ENCODE data around the gene B9D1.
A peak's percentile ranks its signal among the peaks of the same experiment; 100 is the strongest.

Gene B9D1

GRCh38 chr17:19377602-19378415 lies 15.3 kb upstream of the B9D1 start:
- ATAC-seq (replicated peaks; ENCODE audit: extremely low read depth, poor library complexity, severe bottlenecking): peak; percentile 94
- H3K4me3 Mint-ChIP-seq: peak overlapping the region; percentile 100
- H3K36me3 Mint-ChIP-seq (ENCODE audit: insufficient read depth): peaks cover 22% of the 10 kb centered on the region
- no peaks in the 10 kb centered on the region for H3K27me3 Mint-ChIP-seq
- H3K4me1 Mint-ChIP-seq: peaks cover 27% of the 10 kb centered on the region
- DNase-seq (ENCODE audit: low spot score in 2 of 2): peak; percentile 80 to 91
- H3K9me3 Mint-ChIP-seq: no peaks in the 10 kb centered on the region
- peak overlapping the region; percentile 97 for H3K27ac Mint-ChIP-seq (ENCODE audit: low read depth)

GRCh38 chr17:19376811-19377210 lies 14.3 kb upstream of the B9D1 start:
- Mint-ChIP-seq H3K27me3 (no peaks in the 10 kb centered on the region), H3K9me3 (no peaks in the 10 kb centered on the region), H3K36me3 (ENCODE audit: insufficient read depth) (peaks cover 22% of the 10 kb centered on the region), H3K27ac (ENCODE audit: low read depth) (peak overlapping the region; percentile 97), H3K4me1 (peaks cover 35% of the 10 kb centered on the region), H3K4me3 (peak overlapping the region; percentile 100)
- DNase-seq (ENCODE audit: low spot score in 2 of 2) (no peak), ATAC-seq (replicated peaks; ENCODE audit: extremely low read depth, poor library complexity, severe bottlenecking) (no peak)

GRCh38 chr17:19375732-19376131 lies 13.2 kb upstream of the B9D1 start:
- Mint-ChIP-seq H3K4me3 (peak overlapping the region; percentile 37), H3K4me1 (peaks cover 40% of the 10 kb centered on the region)

GRCh38 chr17:19374136-19374535 lies 11.6 kb upstream of the B9D1 start:
- Mint-ChIP-seq H3K27ac (ENCODE audit: low read depth) (no peak overlapping the region), H3K27me3 (no peaks in the 10 kb centered on the region), H3K4me3 (no peak overlapping the region), H3K9me3 (no peaks in the 10 kb centered on the region), H3K4me1 (peaks cover 52% of the 10 kb centered on the region), H3K36me3 (ENCODE audit: insufficient read depth) (peaks cover 13% of the 10 kb centered on the region)
- DNase-seq (ENCODE audit: low spot score in 2 of 2) (no peak), ATAC-seq (replicated peaks; ENCODE audit: extremely low read depth, poor library complexity, severe bottlenecking) (no peak)

More at GRCh38 chr17:19375732-19376131, 13.2 kb upstream of the B9D1 start:
- no peak for ATAC-seq (replicated peaks; ENCODE audit: extremely low read depth, poor library complexity, severe bottlenecking)
- no peaks in the 10 kb centered on the region for H3K27me3 Mint-ChIP-seq
- no peak overlapping the region for H3K27ac Mint-ChIP-seq (ENCODE audit: low read depth)
- no peak for DNase-seq (ENCODE audit: low spot score in 2 of 2)
- H3K9me3 Mint-ChIP-seq: no peaks in the 10 kb centered on the region
- peaks cover 16% of the 10 kb centered on the region for H3K36me3 Mint-ChIP-seq (ENCODE audit: insufficient read depth)

GRCh38 chr17:19372866-19373504 lies 10.5 kb upstream of the B9D1 start:
- DNase-seq (ENCODE audit: low spot score in 2 of 2): no peak
- Mint-ChIP-seq H3K27me3 (no peaks in the 10 kb centered on the region), H3K27ac (ENCODE audit: low read depth) (no peak overlapping the region)

DNA sequence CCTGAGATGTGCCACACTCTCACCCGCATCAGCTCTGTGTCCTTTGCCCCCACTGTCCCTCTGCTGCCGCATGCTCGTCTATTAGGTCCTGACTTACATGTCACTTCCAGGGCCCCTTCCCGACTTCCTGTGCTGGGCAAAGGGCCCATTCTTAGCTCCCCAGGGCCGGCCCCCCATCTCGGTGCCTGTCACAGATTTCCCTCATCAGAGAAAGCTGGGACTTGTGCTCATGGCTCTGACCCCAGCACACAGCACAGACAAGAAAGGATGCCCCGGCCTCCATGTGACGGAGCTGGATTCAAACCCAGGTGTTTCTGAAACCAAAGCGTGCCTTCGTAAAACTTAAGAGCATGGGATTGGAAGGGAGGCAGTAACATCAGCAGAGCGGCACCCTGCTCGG lies 9.9 kb upstream of the B9D1 start:
- DNase-seq (ENCODE audit: low spot score in 2 of 2) (no peak), ATAC-seq (replicated peaks; ENCODE audit: extremely low read depth, poor library complexity, severe bottlenecking) (no peak)
- peak overlapping the region; percentile 34 for H3K4me3 Mint-ChIP-seq
- H3K27me3 Mint-ChIP-seq: no peaks in the 10 kb centered on the region
- H3K4me1 Mint-ChIP-seq: peaks cover 57% of the 10 kb centered on the region
- no peak overlapping the region for H3K27ac Mint-ChIP-seq (ENCODE audit: low read depth)
- peaks cover 3% of the 10 kb centered on the region for H3K36me3 Mint-ChIP-seq (ENCODE audit: insufficient read depth)
- H3K9me3 Mint-ChIP-seq: no peaks in the 10 kb centered on the region

More at GRCh38 chr17:19372866-19373504, 10.5 kb upstream of the B9D1 start:
- Mint-ChIP-seq H3K4me3 (no peak overlapping the region), H3K9me3 (no peaks in the 10 kb centered on the region), H3K36me3 (ENCODE audit: insufficient read depth) (peaks cover 8% of the 10 kb centered on the region), H3K4me1 (peaks cover 60% of the 10 kb centered on the region)
- ATAC-seq (replicated peaks; ENCODE audit: extremely low read depth, poor library complexity, severe bottlenecking): no peak

DNA sequence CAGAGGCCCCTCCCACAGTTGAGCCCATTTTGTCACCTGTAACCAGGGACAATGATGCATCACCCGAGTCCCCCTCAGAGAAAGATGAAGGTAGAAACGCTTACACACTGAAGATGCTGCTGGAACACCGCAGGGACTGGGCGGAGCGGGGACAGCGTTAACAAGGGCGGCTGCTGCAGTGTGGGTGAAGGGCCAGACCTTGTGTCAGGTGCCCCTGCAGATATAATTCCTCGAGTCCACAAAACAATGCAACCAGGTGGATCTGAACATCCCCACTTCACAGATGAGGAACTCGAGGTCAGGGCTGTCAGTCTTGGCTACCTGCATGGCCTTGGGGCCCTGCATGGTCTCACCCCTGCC lies 9.5 kb upstream of the B9D1 start:
- H3K4me3 Mint-ChIP-seq: peak overlapping the region; percentile 34

GRCh38 chr17:19371259-19372010 lies 8.9 kb upstream of the B9D1 start:
- ATAC-seq (replicated peaks; ENCODE audit: extremely low read depth, poor library complexity, severe bottlenecking): no peak
- H3K9me3 Mint-ChIP-seq: no peaks in the 10 kb centered on the region
- peak overlapping the region; percentile 95 for H3K27ac Mint-ChIP-seq (ENCODE audit: low read depth)
- H3K4me3 Mint-ChIP-seq: peak overlapping the region; percentile 78
- no peaks in the 10 kb centered on the region for H3K36me3 Mint-ChIP-seq (ENCODE audit: insufficient read depth)
- peaks cover 48% of the 10 kb centered on the region for H3K4me1 Mint-ChIP-seq
- H3K27me3 Mint-ChIP-seq: no peaks in the 10 kb centered on the region
- DNase-seq (ENCODE audit: low spot score in 2 of 2): no peak

More for the DNA sequence above, 9.5 kb upstream of the B9D1 start:
- no peak for ATAC-seq (replicated peaks; ENCODE audit: extremely low read depth, poor library complexity, severe bottlenecking)
- Mint-ChIP-seq H3K4me1 (peaks cover 52% of the 10 kb centered on the region), H3K36me3 (ENCODE audit: insufficient read depth) (no peaks in the 10 kb centered on the region), H3K9me3 (no peaks in the 10 kb centered on the region), H3K27ac (ENCODE audit: low read depth) (no peak overlapping the region), H3K27me3 (no peaks in the 10 kb centered on the region)
- DNase-seq (ENCODE audit: low spot score in 2 of 2): no peak

- Mint-ChIP-seq H3K27ac (ENCODE audit: low read depth) (peak overlapping the region; percentile 95), H3K36me3 (ENCODE audit: insufficient read depth) (no peaks in the 10 kb centered on the region), H3K4me3 (peak overlapping the region; percentile 78), H3K9me3 (no peaks in the 10 kb centered on the region), H3K27me3 (no peaks in the 10 kb centered on the region), H3K4me1 (peaks cover 43% of the 10 kb centered on the region)
- peak; percentile 41 for ATAC-seq (replicated peaks; ENCODE audit: extremely low read depth, poor library complexity, severe bottlenecking)
- DNase-seq (ENCODE audit: low spot score in 2 of 2): no peak
Observed at GRCh38 chr17:19370493-19370960, 8.0 kb upstream of the B9D1 start.

DNA sequence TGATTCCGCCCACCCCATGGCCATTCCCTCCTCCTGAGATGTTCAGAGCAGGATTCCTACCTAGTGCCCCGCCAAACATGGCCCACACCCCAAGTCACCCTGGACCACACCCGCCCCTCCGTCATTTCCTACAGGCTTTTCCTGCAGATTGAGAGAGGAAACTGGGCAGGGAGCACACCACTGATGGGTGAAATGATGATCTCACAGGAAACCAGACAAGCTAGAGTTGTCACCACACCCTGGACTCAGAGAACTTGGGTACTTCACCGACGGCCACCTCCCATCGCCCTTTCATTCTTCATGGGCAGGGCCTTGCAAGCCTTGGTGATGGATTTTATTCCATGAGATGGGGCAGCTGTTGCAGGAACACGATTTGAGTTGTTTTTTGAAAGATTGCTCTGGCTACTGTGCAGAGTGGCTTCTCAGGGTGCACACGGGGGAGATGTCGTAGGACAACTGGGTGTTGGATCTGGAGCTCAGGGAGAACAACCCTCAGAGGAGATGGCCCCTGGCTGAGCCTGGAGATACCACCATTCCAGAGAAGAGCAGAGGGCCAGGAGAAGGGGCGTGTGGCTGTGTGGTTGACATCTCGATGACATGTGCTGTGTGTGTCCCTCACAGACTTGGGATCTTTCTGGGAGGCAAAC lies 7.4 kb upstream of the B9D1 start:
- Mint-ChIP-seq H3K4me3 (peak overlapping the region; percentile 78), H3K27ac (ENCODE audit: low read depth) (peak overlapping the region; percentile 95), H3K36me3 (ENCODE audit: insufficient read depth) (no peaks in the 10 kb centered on the region), H3K4me1 (peaks cover 43% of the 10 kb centered on the region), H3K27me3 (no peaks in the 10 kb centered on the region), H3K9me3 (no peaks in the 10 kb centered on the region)
- peak; percentile 86 for ATAC-seq (replicated peaks; ENCODE audit: extremely low read depth, poor library complexity, severe bottlenecking)
- DNase-seq (ENCODE audit: low spot score in 2 of 2): no peak

DNA sequence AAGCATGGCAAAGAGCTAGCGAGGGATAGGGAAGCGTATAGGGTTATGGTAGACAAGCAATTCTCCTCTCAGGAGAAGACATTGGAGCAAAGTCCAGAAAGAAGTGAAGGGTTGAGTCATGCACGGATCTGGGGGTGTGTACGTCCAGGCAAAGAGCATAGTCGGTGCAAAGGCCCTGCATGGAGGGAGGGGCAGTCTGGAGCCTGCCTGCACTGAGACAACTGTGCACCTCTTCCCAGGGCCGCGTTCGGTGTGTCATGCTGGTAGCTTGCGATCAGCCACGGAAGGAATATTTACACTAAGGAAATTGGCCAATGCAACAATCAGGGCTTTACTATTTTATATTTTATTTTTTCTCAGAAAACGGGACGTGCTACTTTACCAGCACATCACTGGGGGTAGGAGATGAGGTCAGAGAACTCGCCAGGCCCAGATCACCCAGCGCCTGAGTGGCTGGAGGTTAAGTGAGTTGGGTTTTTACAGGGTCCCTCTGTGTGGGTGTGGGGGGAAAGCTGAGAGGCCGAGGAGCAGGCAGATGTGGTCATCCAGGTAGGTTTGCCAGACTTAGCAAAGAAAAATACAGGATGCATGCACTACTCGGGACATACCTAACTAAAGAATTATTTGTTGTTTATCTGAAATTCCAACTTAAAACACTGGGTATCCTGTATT lies 6.7 kb upstream of the B9D1 start:
- peak overlapping the region; percentile 95 for H3K27ac Mint-ChIP-seq (ENCODE audit: low read depth)
- peaks cover 2% of the 10 kb centered on the region for H3K36me3 Mint-ChIP-seq (ENCODE audit: insufficient read depth)
- DNase-seq (ENCODE audit: low spot score in 2 of 2) (no peak), ATAC-seq (replicated peaks; ENCODE audit: extremely low read depth, poor library complexity, severe bottlenecking) (no peak)
- peak overlapping the region; percentile 78 for H3K4me3 Mint-ChIP-seq
- H3K9me3 Mint-ChIP-seq: no peaks in the 10 kb centered on the region
- peaks cover 43% of the 10 kb centered on the region for H3K4me1 Mint-ChIP-seq
- H3K27me3 Mint-ChIP-seq: no peaks in the 10 kb centered on the region

DNA sequence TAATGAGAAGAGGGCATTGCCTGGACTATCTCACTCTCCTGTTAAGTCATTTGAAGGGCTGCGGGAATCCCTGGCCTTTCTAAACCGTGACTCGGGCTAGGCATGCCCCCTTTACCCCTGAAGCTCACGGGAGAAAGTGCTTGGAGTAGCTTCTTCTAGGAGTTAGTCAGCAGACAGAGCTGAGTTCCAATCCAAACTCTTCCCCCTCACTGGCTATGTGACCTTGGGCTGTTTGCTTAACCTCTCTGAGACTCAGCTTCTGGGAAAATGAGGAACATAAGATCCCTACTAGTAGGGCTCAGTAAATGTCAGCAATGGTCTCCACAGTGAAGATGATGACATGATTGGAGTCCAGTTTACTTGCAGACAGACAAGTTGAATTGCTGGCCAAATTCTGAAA lies 5.7 kb upstream of the B9D1 start:
- Mint-ChIP-seq H3K36me3 (ENCODE audit: insufficient read depth) (peaks cover 2% of the 10 kb centered on the region), H3K4me3 (peak overlapping the region; percentile 78), H3K27me3 (no peaks in the 10 kb centered on the region), H3K9me3 (no peaks in the 10 kb centered on the region), H3K4me1 (peaks cover 43% of the 10 kb centered on the region), H3K27ac (ENCODE audit: low read depth) (peak overlapping the region; percentile 75)
- no peak for DNase-seq (ENCODE audit: low spot score in 2 of 2)
- ATAC-seq (replicated peaks; ENCODE audit: extremely low read depth, poor library complexity, severe bottlenecking): no peak

Data from central memory CD8-positive, alpha-beta T cell (primary cell).